Mesendoderm (in vitro differentiated cells): Measurements from ENCODE around the gene COL28A1.
A peak's percentile ranks its signal among the peaks of the same experiment; 100 is the strongest.

Source experiments
- DNase-seq: peaks from one replicate; pipeline ENCODE4 v3.0.0; 2013
- H2AK5ac ChIP-seq: 2 replicates; pipeline ENCODE4 v1.6.1; 2013; ENCODE audit warnings: low read length, inconsistent platforms
- H2BK120ac ChIP-seq: 2 replicates; pipeline ENCODE4 v1.6.1; 2013; ENCODE audit warnings: low read depth, mild to moderate bottlenecking, low read length, moderate library complexity, mixed read lengths
- H2BK15ac ChIP-seq: replicated peaks from 2 replicates; pipeline ENCODE4 v1.6.1; 2013; ENCODE audit warnings: low read depth, mild to moderate bottlenecking, moderate library complexity
- H2BK5ac ChIP-seq: 2 replicates; pipeline ENCODE4 v1.6.1; 2013; ENCODE audit warnings: low read length, inconsistent platforms
- H3K18ac ChIP-seq: 2 replicates; pipeline ENCODE4 v1.6.1; 2013; ENCODE audit warnings: mild to moderate bottlenecking, low read length, mixed read lengths
- H3K23ac ChIP-seq: one replicate; pipeline ENCODE4 v1.6.1; 2013; ENCODE audit warnings: low read length
- H3K27ac ChIP-seq: 2 replicates; pipeline ENCODE4 v1.5.1; 2013; ENCODE audit warnings: low read depth, mild to moderate bottlenecking, inconsistent platforms, low read length, moderate library complexity
- H3K27me3 ChIP-seq: 2 replicates; pipeline ENCODE4 v1.6.1; 2013; ENCODE audit warnings: low read length, control low read depth, mild to moderate bottlenecking, inconsistent platforms; ENCODE audit not compliant: insufficient read depth, poor library complexity
- H3K36me3 ChIP-seq: 2 replicates; pipeline ENCODE4 v1.6.1; 2013; ENCODE audit warnings: low read length, inconsistent platforms; ENCODE audit not compliant: control insufficient read depth, insufficient read depth
- H3K4ac ChIP-seq: one replicate; pipeline ENCODE4 v1.6.1; 2013; ENCODE audit warnings: low read depth, mild to moderate bottlenecking, low read length, moderate library complexity
- H3K4me1 ChIP-seq: 2 replicates; pipeline ENCODE4 v1.6.1; 2013; ENCODE audit warnings: low read depth, low read length, inconsistent platforms; ENCODE audit not compliant: control insufficient read depth
- H3K4me2 ChIP-seq: 2 replicates; pipeline ENCODE4 v1.6.1; 2013; ENCODE audit warnings: low read length
- H3K4me3 ChIP-seq: 2 replicates; pipeline ENCODE4 v1.5.1; 2013; ENCODE audit warnings: mild to moderate bottlenecking, low read length
- H3K56ac ChIP-seq: one replicate; pipeline ENCODE4 v1.6.1; 2013; ENCODE audit warnings: low read length
- H3K79me1 ChIP-seq: 2 replicates; pipeline ENCODE4 v1.6.1; 2013; ENCODE audit warnings: low read length, inconsistent platforms
- H3K79me2 ChIP-seq: 2 replicates; pipeline ENCODE4 v1.6.1; 2013; ENCODE audit warnings: mild to moderate bottlenecking, low read length; ENCODE audit not compliant: control insufficient read depth, insufficient read depth
- H3K9ac ChIP-seq: 2 replicates; pipeline ENCODE4 v1.6.1; 2013; ENCODE audit warnings: low read length, inconsistent platforms
- H4K5ac ChIP-seq: one replicate; pipeline ENCODE4 v1.6.1; 2013; ENCODE audit warnings: low read length
- H4K8ac ChIP-seq: one replicate; pipeline ENCODE4 v1.6.1; 2013; ENCODE audit warnings: low read depth, mild to moderate bottlenecking, control low read depth, low read length, moderate library complexity
- WGBS: extraction: QIAGEN DNeasy Blood & Tissue Kit; methylation state at CpG from one replicate; pipeline ENCODE4 v1.1.7; 2013; ENCODE audit warnings: low lambda C conversion rate, missing lambda C conversion rate; ENCODE audit not compliant: insufficient coverage; ENCODE audit errors: extremely low coverage; 5-methylcytosine and 5-hydroxymethylcytosine counted together

The COL28A1 gene

GRCh38 chr7:7333610-7334009 lies 202.1 kb downstream of the COL28A1 start:
- Histone ChIP-seq H3K9ac (no peak overlapping the region), H3K4me1 (no peaks in the 10 kb centered on the region), H3K4ac (no peak overlapping the region), H4K5ac (no peak overlapping the region), H3K79me2 (no peaks in the 10 kb centered on the region), H3K4me3 (no peak overlapping the region), H3K27ac (no peak overlapping the region), H3K56ac (no peak overlapping the region), H2AK5ac (no peak overlapping the region), H3K36me3 (no peaks in the 10 kb centered on the region), H3K18ac (no peak overlapping the region), H3K23ac (no peak overlapping the region), H2BK15ac (no peak overlapping the region), H4K8ac (no peak overlapping the region), H3K4me2 (no peak overlapping the region), H3K79me1 (no peaks in the 10 kb centered on the region), H2BK5ac (no peak overlapping the region), H2BK120ac (no peak overlapping the region), H3K27me3 (no peaks in the 10 kb centered on the region)
- no peak for DNase-seq
- no CpG with 5 or more reads among the region's 3 CpGs for WGBS

GRCh38 chr7:7331523-7331922 lies 204.2 kb downstream of the COL28A1 start:
- H3K4me3 ChIP-seq: no peak overlapping the region
- H3K79me2 ChIP-seq: no peaks in the 10 kb centered on the region
- H4K5ac ChIP-seq: no peak overlapping the region
- no peaks in the 10 kb centered on the region for H3K79me1 ChIP-seq
- no peak overlapping the region for H2AK5ac ChIP-seq
- H3K4me1 ChIP-seq: no peaks in the 10 kb centered on the region
- DNase-seq: no peak
- H3K23ac ChIP-seq: no peak overlapping the region
- 100% methylated on average over 1 of the region's 4 CpGs for WGBS
- H3K36me3 ChIP-seq: no peaks in the 10 kb centered on the region
- no peak overlapping the region for H3K18ac ChIP-seq
- H3K56ac ChIP-seq: no peak overlapping the region
- H3K27me3 ChIP-seq: no peaks in the 10 kb centered on the region
- H2BK15ac ChIP-seq: no peak overlapping the region
- no peak overlapping the region for H2BK120ac ChIP-seq
- H3K27ac ChIP-seq: no peak overlapping the region
- no peak overlapping the region for H4K8ac ChIP-seq
- H3K9ac ChIP-seq: no peak overlapping the region
- no peak overlapping the region for H2BK5ac ChIP-seq
- H3K4ac ChIP-seq: no peak overlapping the region
- H3K4me2 ChIP-seq: no peak overlapping the region

DNA sequence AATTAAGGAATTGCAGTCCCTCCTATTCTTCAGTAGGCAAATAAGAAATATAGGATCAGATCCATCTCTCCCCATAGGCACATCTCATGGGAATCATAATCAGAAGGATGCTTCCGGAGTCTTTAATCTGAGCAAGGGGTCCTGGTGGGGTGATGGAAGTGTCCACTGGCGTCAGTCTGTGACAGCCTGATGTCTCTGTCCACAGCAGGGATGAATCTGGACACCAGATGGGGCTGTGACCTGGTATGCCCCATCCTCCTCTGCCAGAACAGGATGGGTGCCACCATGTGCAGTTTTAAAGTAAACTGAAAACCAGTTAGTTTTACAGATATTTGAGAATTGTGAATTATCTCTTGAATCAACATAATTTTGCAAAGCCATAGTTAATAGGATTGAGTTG lies 204.7 kb downstream of the COL28A1 start:
- no peak overlapping the region for H3K18ac ChIP-seq
- H3K23ac ChIP-seq: no peak overlapping the region
- no peak overlapping the region for H3K4ac ChIP-seq
- H3K27me3 ChIP-seq: no peaks in the 10 kb centered on the region
- no peak overlapping the region for H2BK15ac ChIP-seq
- no peak overlapping the region for H2AK5ac ChIP-seq
- no peaks in the 10 kb centered on the region for H3K79me1 ChIP-seq
- H3K4me1 ChIP-seq: no peaks in the 10 kb centered on the region
- H2BK120ac ChIP-seq: no peak overlapping the region
- no peak overlapping the region for H3K56ac ChIP-seq
- H3K27ac ChIP-seq: no peak overlapping the region
- no peak overlapping the region for H4K8ac ChIP-seq
- H3K4me3 ChIP-seq: no peak overlapping the region
- no peak overlapping the region for H3K4me2 ChIP-seq
- H3K9ac ChIP-seq: no peak overlapping the region
- H3K36me3 ChIP-seq: no peaks in the 10 kb centered on the region
- no peak overlapping the region for H4K5ac ChIP-seq
- WGBS: no CpG with 5 or more reads among the region's 2 CpGs
- H3K79me2 ChIP-seq: no peaks in the 10 kb centered on the region
- no peak overlapping the region for H2BK5ac ChIP-seq
- peak; percentile 25 for DNase-seq

DNA sequence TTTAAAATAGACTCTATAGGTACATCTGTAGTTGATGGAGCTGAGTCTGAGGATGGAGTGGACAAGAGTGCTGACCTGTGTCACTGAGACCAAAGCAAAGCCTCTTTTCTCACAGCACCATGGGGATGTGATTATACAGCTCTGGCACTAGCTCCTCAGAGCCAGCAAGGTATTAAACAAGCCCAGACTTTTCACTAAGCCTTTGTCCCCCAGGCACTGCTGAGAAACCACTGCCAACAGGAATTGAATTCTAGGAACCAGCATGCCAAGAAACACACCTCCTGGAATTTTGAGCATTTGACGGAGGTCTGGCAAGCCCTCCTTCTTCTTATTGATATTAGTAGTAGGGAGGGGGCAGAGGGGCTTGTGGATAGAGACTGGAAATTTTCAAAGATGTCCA lies 206.3 kb downstream of the COL28A1 start:
- H3K79me2 ChIP-seq: no peaks in the 10 kb centered on the region
- no peak overlapping the region for H3K4ac ChIP-seq
- no peak overlapping the region for H3K4me2 ChIP-seq
- no peaks in the 10 kb centered on the region for H3K36me3 ChIP-seq
- H3K4me3 ChIP-seq: no peak overlapping the region
- no peaks in the 10 kb centered on the region for H3K79me1 ChIP-seq
- no peak overlapping the region for H2AK5ac ChIP-seq
- H3K27me3 ChIP-seq: no peaks in the 10 kb centered on the region
- WGBS: no CpG with 5 or more reads among the region's 1 CpG
- H2BK5ac ChIP-seq: no peak overlapping the region
- no peaks in the 10 kb centered on the region for H3K4me1 ChIP-seq
- H3K23ac ChIP-seq: no peak overlapping the region
- no peak overlapping the region for H3K56ac ChIP-seq
- no peak overlapping the region for H3K9ac ChIP-seq
- no peak overlapping the region for H2BK120ac ChIP-seq
- no peak overlapping the region for H2BK15ac ChIP-seq
- H4K8ac ChIP-seq: no peak overlapping the region
- no peak overlapping the region for H3K18ac ChIP-seq
- H4K5ac ChIP-seq: no peak overlapping the region
- H3K27ac ChIP-seq: no peak overlapping the region
- DNase-seq: no peak

GRCh38 chr7:7327423-7327822 lies 208.2 kb downstream of the COL28A1 start:
- Histone ChIP-seq H3K27me3 (no peaks in the 10 kb centered on the region), H3K79me2 (no peaks in the 10 kb centered on the region), H2BK5ac (no peak overlapping the region), H3K4me3 (no peak overlapping the region), H3K9ac (no peak overlapping the region), H3K23ac (no peak overlapping the region), H3K4me1 (peaks cover 3% of the 10 kb centered on the region), H2BK15ac (no peak overlapping the region), H4K8ac (no peak overlapping the region), H3K56ac (no peak overlapping the region), H4K5ac (no peak overlapping the region), H3K4me2 (no peak overlapping the region), H3K36me3 (no peaks in the 10 kb centered on the region), H2AK5ac (no peak overlapping the region), H3K4ac (no peak overlapping the region), H3K79me1 (no peaks in the 10 kb centered on the region), H3K18ac (no peak overlapping the region), H2BK120ac (no peak overlapping the region), H3K27ac (no peak overlapping the region)
- DNase-seq: no peak
- no CpG with 5 or more reads among the region's 2 CpGs for WGBS

- DNase-seq: no peak
- Histone ChIP-seq H3K79me1 (no peaks in the 10 kb centered on the region), H3K23ac (no peak overlapping the region), H3K36me3 (no peaks in the 10 kb centered on the region), H2BK5ac (no peak overlapping the region), H2BK120ac (no peak overlapping the region), H4K8ac (no peak overlapping the region), H3K4me2 (no peak overlapping the region), H3K27me3 (no peaks in the 10 kb centered on the region), H4K5ac (no peak overlapping the region), H3K4ac (no peak overlapping the region), H2AK5ac (no peak overlapping the region), H3K9ac (no peak overlapping the region), H3K79me2 (no peaks in the 10 kb centered on the region), H3K4me1 (peaks cover 3% of the 10 kb centered on the region), H2BK15ac (no peak overlapping the region), H3K56ac (no peak overlapping the region), H3K27ac (no peak overlapping the region), H3K18ac (no peak overlapping the region), H3K4me3 (no peak overlapping the region)
- WGBS: no CpG with 5 or more reads among the region's 3 CpGs
Measured at GRCh38 chr7:7324698-7325097, 211.0 kb downstream of the COL28A1 start.
